Suprapubic skin (tissue), 3 donors: ENCODE data around the gene RAB42.

Experiments
- EP300 ChIP-seq: sonication (generic); formaldehyde crosslinking; IDR thresholded peaks from one replicate; pipeline ENCODE4 v1.6.1; 2017; ENCODE audit warnings: antibody characterized with exemption
- POLR2A ChIP-seq, 2 donors: fragments of 450-650 bp; IDR thresholded peaks; one replicate each; pipeline ENCODE4 v1.6.1; 2017; ENCODE audit warnings: antibody characterized with exemption in 2 of 2, mild to moderate bottlenecking in 2 of 2, moderate library complexity in 2 of 2
- TF ChIP-seq, protein P1 (sequence below), 2 donors: fragments of 200-600 bp in 1 of 2; fragments of 450-650 bp in 1 of 2; sonication (generic) in 1 of 2; IDR thresholded peaks; one replicate each; pipeline ENCODE4 v1.5.1; 2016 to 2019; ENCODE audit warnings: antibody characterized with exemption in 2 of 2, mild to moderate bottlenecking in 1 of 2, moderate library complexity in 1 of 2

DNA sequence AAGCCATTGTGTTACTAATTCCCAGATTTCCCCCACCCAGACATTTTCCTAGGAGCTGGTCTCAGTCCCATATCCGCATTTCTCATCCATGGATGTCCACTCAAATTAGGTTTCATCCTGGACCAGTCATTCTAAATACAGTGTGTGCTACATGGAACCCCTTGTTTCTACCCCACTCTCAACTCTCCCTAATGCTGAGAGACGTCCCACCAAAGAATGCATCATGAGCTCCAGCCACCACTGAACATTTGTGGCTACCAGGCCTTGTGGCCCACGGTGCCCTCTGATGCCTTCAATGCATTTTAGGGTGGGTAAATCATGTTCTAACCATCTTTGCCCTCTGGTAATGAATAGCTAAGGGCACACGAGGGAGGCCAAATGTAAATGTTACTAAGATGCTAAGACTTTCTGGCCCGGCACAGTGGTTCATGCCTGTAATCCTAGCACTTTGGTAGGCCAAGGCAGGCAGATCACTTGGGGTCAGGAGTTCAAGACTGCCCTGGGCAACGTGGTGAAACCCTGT lies 13.3 kb upstream of the RAB42 start:
- TF ChIP-seq POLR2A (IDR thresholded peaks at IDR 0.05) (no peak), EP300 (no peak)
- TF ChIP-seq, protein P1, sequence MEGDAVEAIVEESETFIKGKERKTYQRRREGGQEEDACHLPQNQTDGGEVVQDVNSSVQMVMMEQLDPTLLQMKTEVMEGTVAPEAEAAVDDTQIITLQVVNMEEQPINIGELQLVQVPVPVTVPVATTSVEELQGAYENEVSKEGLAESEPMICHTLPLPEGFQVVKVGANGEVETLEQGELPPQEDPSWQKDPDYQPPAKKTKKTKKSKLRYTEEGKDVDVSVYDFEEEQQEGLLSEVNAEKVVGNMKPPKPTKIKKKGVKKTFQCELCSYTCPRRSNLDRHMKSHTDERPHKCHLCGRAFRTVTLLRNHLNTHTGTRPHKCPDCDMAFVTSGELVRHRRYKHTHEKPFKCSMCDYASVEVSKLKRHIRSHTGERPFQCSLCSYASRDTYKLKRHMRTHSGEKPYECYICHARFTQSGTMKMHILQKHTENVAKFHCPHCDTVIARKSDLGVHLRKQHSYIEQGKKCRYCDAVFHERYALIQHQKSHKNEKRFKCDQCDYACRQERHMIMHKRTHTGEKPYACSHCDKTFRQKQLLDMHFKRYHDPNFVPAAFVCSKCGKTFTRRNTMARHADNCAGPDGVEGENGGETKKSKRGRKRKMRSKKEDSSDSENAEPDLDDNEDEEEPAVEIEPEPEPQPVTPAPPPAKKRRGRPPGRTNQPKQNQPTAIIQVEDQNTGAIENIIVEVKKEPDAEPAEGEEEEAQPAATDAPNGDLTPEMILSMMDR (IDR thresholded peaks at IDR 0.05) = no peak
